Globus pallidus (tissue), 1 donor: ENCODE results near the gene CLASP1.

Experiments used
- DNase-seq: peaks from one replicate; pipeline ENCODE4 v3.0.0-alpha.2; 2015; ENCODE audit warnings: low spot score

The CLASP1 gene

GRCh38 chr2:121368836-121369235 is 280.4 kb downstream of the CLASP1 start:
- DNase-seq: no peak

GRCh38 chr2:121368155-121368554 is 281.1 kb downstream of the CLASP1 start:
- no peak for DNase-seq

GRCh38 chr2:121367246-121367900 is 281.9 kb downstream of the CLASP1 start:
- DNase-seq: no peak

GRCh38 chr2:121366040-121366439 is 283.2 kb downstream of the CLASP1 start:
- DNase-seq: no peak

- DNase-seq: no peak
These were observed 284.2 kb downstream of the CLASP1 start for GRCh38 chr2:121365061-121365460.

- DNase-seq: no peak
These were observed 285.4 kb downstream of the CLASP1 start for GRCh38 chr2:121363632-121364420.

- DNase-seq: peak; percentile 6
These were observed 286.5 kb downstream of the CLASP1 start for GRCh38 chr2:121362774-121363173.

- no peak for DNase-seq
These were observed 287.0 kb downstream of the CLASP1 start for GRCh38 chr2:121362226-121362625.

GRCh38 chr2:121360566-121361300 is 288.5 kb downstream of the CLASP1 start:
- DNase-seq: no peak

- DNase-seq: peak; percentile 8
These were observed 289.3 kb downstream of the CLASP1 start for GRCh38 chr2:121359716-121360565.

- DNase-seq: no peak
These were observed 290.1 kb downstream of the CLASP1 start for GRCh38 chr2:121359170-121359569.

GRCh38 chr2:121358291-121358690 is 291.0 kb downstream of the CLASP1 start:
- DNase-seq: no peak

GRCh38 chr2:121356058-121356640 is 293.1 kb downstream of the CLASP1 start:
- peak; percentile 67 for DNase-seq

GRCh38 chr2:121355488-121355887 is 293.8 kb downstream of the CLASP1 start:
- no peak for DNase-seq

- DNase-seq: no peak
These were observed 297.5 kb downstream of the CLASP1 start for GRCh38 chr2:121351521-121352318.

- no peak for DNase-seq
These were observed 298.4 kb downstream of the CLASP1 start for GRCh38 chr2:121350890-121351289.

GRCh38 chr2:121350402-121350775 is 298.9 kb downstream of the CLASP1 start:
- no peak for DNase-seq

- DNase-seq: no peak
These were observed 299.4 kb downstream of the CLASP1 start for GRCh38 chr2:121349721-121350401.

GRCh38 chr2:121348128-121348740 is 301.0 kb downstream of the CLASP1 start:
- no peak for DNase-seq

- DNase-seq: no peak
These were observed 302.4 kb downstream of the CLASP1 start for GRCh38 chr2:121346859-121347258.
